Measurements from ENCODE around the gene PDZD2. TPM values are rescaled to one million over a fixed set of nuclear protein-coding genes. Genes with fewer than 3 reads are reported as not detected.

Gene PDZD2
- total RNA-seq, 1 experiment from 2014 or later, result not detected

- ChIA-PET POLR2A (ENCODE audit: unreplicated experiment) (no interaction called here), CTCF (interaction anchor here (0.6 kb wide), 1 partner anchor 186 kb away, joined by 5 read pairs; no protein-coding TSS in a partner anchor)
- H4K20me1 ChIP-seq (ENCODE audit: insufficient read depth), result no peaks in the 10 kb centered on the region
- no peaks in the 10 kb centered on the region for H3K9me3 ChIP-seq (ENCODE audit: insufficient read depth, low read depth)
- H3K9me2 ChIP-seq (ENCODE audit: insufficient read depth), result no peaks in the 10 kb centered on the region
- no peak overlapping the region for H3K4me2 ChIP-seq
- H2AFZ ChIP-seq, result no peak overlapping the region
- no peaks in the 10 kb centered on the region for H3K4me1 ChIP-seq (replicated peaks; ENCODE audit: insufficient read depth)
- no peak for TF ChIP-seq EZH2 (IDR thresholded peaks at IDR 0.05; ENCODE audit: low read depth)
- no peak for TF ChIP-seq CTCF (conservative IDR thresholded peaks at IDR 0.05)
- H3K79me2 ChIP-seq (ENCODE audit: low read depth), result no peaks in the 10 kb centered on the region
- intact Hi-C loops (cut with micrococcal nuclease; ENCODE audit: unreplicated experiment), result loop anchor here (10.0 kb wide), 1 partner anchor 665 kb away; no protein-coding TSS in a partner anchor
- no peaks in the 10 kb centered on the region for H3F3A ChIP-seq (ENCODE audit: insufficient read depth, low read depth)
- peaks cover 35% of the 10 kb centered on the region for H3K27me3 ChIP-seq (ENCODE audit: insufficient read depth, low read depth)
- H3K4me3 ChIP-seq, result no peak overlapping the region
- H3K36me3 ChIP-seq (ENCODE audit: low read depth), result no peaks in the 10 kb centered on the region
- no peak for DNase-seq
- BruUV-seq (replicated peaks), result no TSS peak
- H3K27ac ChIP-seq, result no peak overlapping the region
These were observed 181.1 kb downstream of the PDZD2 start for GRCh38 chr5:31819926-31820516.

GRCh38 chr5:31823472-31823871 lies 184.5 kb downstream of the PDZD2 start:
- DNase-seq, result no peak
- Histone ChIP-seq H3K27me3 (ENCODE audit: insufficient read depth, low read depth) (peaks cover 48% of the 10 kb centered on the region), H3K79me2 (ENCODE audit: low read depth) (no peaks in the 10 kb centered on the region), H3K4me1 (replicated peaks; ENCODE audit: insufficient read depth) (no peaks in the 10 kb centered on the region), H3K4me3 (no peak overlapping the region), H3K9me2 (ENCODE audit: insufficient read depth) (no peaks in the 10 kb centered on the region), H2AFZ (no peak overlapping the region), H3K27ac (no peak overlapping the region), H3K9me3 (ENCODE audit: insufficient read depth, low read depth) (no peaks in the 10 kb centered on the region; the same call in 1 of the 2 replicates), H4K20me1 (ENCODE audit: insufficient read depth) (no peaks in the 10 kb centered on the region), H3F3A (ENCODE audit: insufficient read depth, low read depth) (no peaks in the 10 kb centered on the region), H3K36me3 (ENCODE audit: low read depth) (no peaks in the 10 kb centered on the region), H3K4me2 (no peak overlapping the region)
- CTCF ChIA-PET, result no interaction called here
- TF ChIP-seq CTCF (conservative IDR thresholded peaks at IDR 0.05) (no peak), EZH2 (IDR thresholded peaks at IDR 0.05; ENCODE audit: low read depth) (no peak)
- POLR2A ChIA-PET (ENCODE audit: unreplicated experiment), result no interaction called here
- BruUV-seq (replicated peaks), result no TSS peak
- intact Hi-C loops (cut with micrococcal nuclease; ENCODE audit: unreplicated experiment), result loop anchor here (10.0 kb wide), 1 partner anchor 661 kb away; no protein-coding TSS in a partner anchor

GRCh38 chr5:31824869-31825517 lies 186.1 kb downstream of the PDZD2 start:
- no peak overlapping the region for H2AFZ ChIP-seq
- CTCF ChIA-PET, result interaction anchor here (0.6 to 2.2 kb wide), 4 partner anchors 89 to 1164 kb away, joined by 3 to 7 read pairs (median 6); no protein-coding TSS in a partner anchor
- H3F3A ChIP-seq (ENCODE audit: insufficient read depth, low read depth), result no peaks in the 10 kb centered on the region
- intact Hi-C loops (cut with micrococcal nuclease; ENCODE audit: unreplicated experiment), result loop anchor here (1.0 to 10.0 kb wide), 7 partner anchors 244 to 1598 kb away; no protein-coding TSS in a partner anchor
- H3K79me2 ChIP-seq (ENCODE audit: low read depth), result no peaks in the 10 kb centered on the region
- peaks cover 55% of the 10 kb centered on the region for H3K27me3 ChIP-seq (ENCODE audit: insufficient read depth, low read depth)
- no peak overlapping the region for H3K27ac ChIP-seq
- H3K4me2 ChIP-seq, result no peak overlapping the region
- no peaks in the 10 kb centered on the region for H3K4me1 ChIP-seq (replicated peaks; ENCODE audit: insufficient read depth)
- no peaks in the 10 kb centered on the region for H3K9me2 ChIP-seq (ENCODE audit: insufficient read depth)
- H4K20me1 ChIP-seq (ENCODE audit: insufficient read depth), result no peaks in the 10 kb centered on the region
- BruUV-seq (replicated peaks), result no TSS peak
- DNase-seq, result no peak
- no peaks in the 10 kb centered on the region for H3K36me3 ChIP-seq (ENCODE audit: low read depth)
- POLR2A ChIA-PET (ENCODE audit: unreplicated experiment), result interaction anchor here (0.7 kb wide), 1 partner anchor 390 kb away, joined by 6 read pairs; no protein-coding TSS in a partner anchor
- TF ChIP-seq EZH2 (IDR thresholded peaks at IDR 0.05; ENCODE audit: low read depth) (no peak), CTCF (conservative IDR thresholded peaks at IDR 0.05) (no peak)
- H3K4me3 ChIP-seq, result no peak overlapping the region
- peaks cover 3% of the 10 kb centered on the region for H3K9me3 ChIP-seq (ENCODE audit: insufficient read depth, low read depth)

All from PC-9 (cell line).